Raji (cell line): Measurements from ENCODE around the gene ADORA2B.

Experiments used
- POLR2A ChIP-seq: IDR thresholded peaks from 2 replicates; pipeline ENCODE4 v1.6.1; 2011; ENCODE audit warnings: low read depth, low read length, control low read depth; ENCODE audit not compliant: insufficient read depth

The ADORA2B gene

GRCh38 chr17:15947976-15948752 is 3.2 kb downstream of the ADORA2B start:
- TF ChIP-seq POLR2A = no peak

- no peak for TF ChIP-seq POLR2A
Measured at GRCh38 chr17:15951368-15952047, 6.6 kb downstream of the ADORA2B start.

GRCh38 chr17:15952048-15952532 is 7.2 kb downstream of the ADORA2B start:
- no peak for TF ChIP-seq POLR2A

- no peak for TF ChIP-seq POLR2A
Measured at GRCh38 chr17:15952916-15953790, 8.2 kb downstream of the ADORA2B start.

GRCh38 chr17:15954222-15954621 is 9.3 kb downstream of the ADORA2B start:
- TF ChIP-seq POLR2A = no peak

- TF ChIP-seq POLR2A = no peak
Measured at GRCh38 chr17:15955793-15956541, 11.0 kb downstream of the ADORA2B start.

- no peak for TF ChIP-seq POLR2A
Measured at GRCh38 chr17:15957206-15957605, 12.3 kb downstream of the ADORA2B start.

GRCh38 chr17:15957608-15958307 is 12.8 kb downstream of the ADORA2B start:
- TF ChIP-seq POLR2A = no peak

GRCh38 chr17:15958484-15958854 is 13.5 kb downstream of the ADORA2B start:
- no peak for TF ChIP-seq POLR2A

GRCh38 chr17:15963670-15964110 is 18.8 kb downstream of the ADORA2B start:
- no peak for TF ChIP-seq POLR2A

- TF ChIP-seq POLR2A = no peak
Measured at GRCh38 chr17:15965528-15965927, 20.6 kb downstream of the ADORA2B start.

- no peak for TF ChIP-seq POLR2A
Measured at GRCh38 chr17:15966183-15966878, 21.4 kb downstream of the ADORA2B start.

GRCh38 chr17:15966879-15967248 is 21.9 kb downstream of the ADORA2B start:
- no peak for TF ChIP-seq POLR2A
